Central memory CD4-positive, alpha-beta T cell (primary cell): ENCODE data around the gene HSPH1.
"Not testable (repeated sequence)": the region's sequence is repeated elsewhere in the genome, so short reads cannot be mapped to it uniquely, and the experiment has no call there.

Experiments used
- DNase-seq: peaks from one replicate; pipeline ENCODE4 v3.0.0; 2022

The HSPH1 gene

GRCh38 chr13:31122544-31123260 lies 39.0 kb downstream of the HSPH1 start:
- DNase-seq: no peak

GRCh38 chr13:31122143-31122542 lies 39.6 kb downstream of the HSPH1 start:
- DNase-seq: no peak

- DNase-seq: no peak
Observed at GRCh38 chr13:31121379-31122140, 40.1 kb downstream of the HSPH1 start.

GRCh38 chr13:31119966-31120700 lies 41.6 kb downstream of the HSPH1 start:
- DNase-seq: no peak

- no peak for DNase-seq
Observed at GRCh38 chr13:31119526-31119925, 42.2 kb downstream of the HSPH1 start.

GRCh38 chr13:31116224-31116623 lies 45.5 kb downstream of the HSPH1 start:
- no peak for DNase-seq

- no peak for DNase-seq
Observed at GRCh38 chr13:31115616-31116015, 46.1 kb downstream of the HSPH1 start.

GRCh38 chr13:31114641-31115040 lies 47.1 kb downstream of the HSPH1 start:
- no peak for DNase-seq

GRCh38 chr13:31111136-31111535 lies 50.6 kb downstream of the HSPH1 start:
- no peak for DNase-seq

GRCh38 chr13:31110617-31111016 lies 51.1 kb downstream of the HSPH1 start:
- no peak for DNase-seq

GRCh38 chr13:31110169-31110568 lies 51.5 kb downstream of the HSPH1 start:
- DNase-seq: no peak

- DNase-seq: no peak
Observed at GRCh38 chr13:31107109-31107508, 54.6 kb downstream of the HSPH1 start.

GRCh38 chr13:31105856-31106255 lies 55.8 kb downstream of the HSPH1 start:
- no peak for DNase-seq

- DNase-seq: no peak
Observed at GRCh38 chr13:31105020-31105795, 56.5 kb downstream of the HSPH1 start.

GRCh38 chr13:31102905-31103304 lies 58.8 kb downstream of the HSPH1 start:
- no peak for DNase-seq

GRCh38 chr13:31101472-31102170 lies 60.1 kb downstream of the HSPH1 start:
- DNase-seq: no peak

- no peak for DNase-seq
Observed at GRCh38 chr13:31100721-31101120, 61.0 kb downstream of the HSPH1 start.

- DNase-seq: not testable (repeated sequence)
Observed at GRCh38 chr13:31097911-31098434, 63.7 kb downstream of the HSPH1 start.

- no peak for DNase-seq
Observed at GRCh38 chr13:31096654-31097302, 64.9 kb downstream of the HSPH1 start.

GRCh38 chr13:31094331-31095015 lies 67.2 kb downstream of the HSPH1 start:
- no peak for DNase-seq
